Vagina (tissue), 2 donors: ENCODE data around the gene C1orf105.

Experiments
- POLR2A ChIP-seq, 2 donors: fragments of 450-650 bp; IDR thresholded peaks; one replicate each; pipeline ENCODE4 v1.6.1; 2017; ENCODE audit warnings: antibody characterized with exemption in 2 of 2, mild to moderate bottlenecking in 2 of 2, moderate library complexity in 2 of 2
- POLR2AphosphoS5 ChIP-seq, 2 donors: sonication (generic); formaldehyde crosslinking; IDR thresholded peaks; one replicate each; pipeline ENCODE4 v1.9.0; 2017; ENCODE audit warnings: antibody characterized with exemption in 2 of 2, mild to moderate bottlenecking in 2 of 2, low read depth in 1 of 2; ENCODE audit not compliant: insufficient read depth in 1 of 2

DNA sequence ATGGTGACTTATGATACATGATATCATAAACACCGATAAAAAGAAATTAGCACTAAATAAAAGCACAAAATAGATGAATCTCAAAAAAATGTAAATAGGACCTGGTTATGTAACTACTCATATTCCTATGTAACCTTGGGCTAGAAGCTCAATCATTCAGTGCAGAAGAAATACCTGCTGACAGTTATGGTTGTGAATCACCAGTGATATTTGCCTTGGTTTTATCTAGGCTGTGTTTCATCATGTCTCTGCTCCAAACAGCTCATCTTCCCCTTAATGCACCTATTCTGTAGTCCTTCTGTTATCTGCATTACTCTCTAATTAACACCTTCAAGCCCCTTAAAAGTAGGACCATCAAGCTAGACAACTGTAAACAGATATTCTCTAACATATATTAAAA, 39.7 kb downstream of the C1orf105 start:
- TF ChIP-seq POLR2A (IDR thresholded peaks at IDR 0.05) (no peak), POLR2AphosphoS5 (IDR thresholded peaks at IDR 0.05; ENCODE audit: insufficient read depth in 1 of 2, low read depth in 1 of 2) (peak in 1 of 2 donors; percentile 59)
